NCI-H128 (cell line): ENCODE data around the gene TENT5A.
"Not testable (repeated sequence)": the region's sequence is repeated elsewhere in the genome, so short reads cannot be mapped to it uniquely, and the experiment has no call there.

ENCODE experiments used
- DNase-seq: peaks from one replicate; lab custom pipeline; 2025; ENCODE audit not compliant: unreplicated experiment; lab: John Stamatoyannopoulos, UW

Gene TENT5A

GRCh38 chr6:81751388-81752083 is 945 bp downstream of the TENT5A start:
- no peak for DNase-seq

- no peak for DNase-seq
These were observed 1.6 kb downstream of the TENT5A start for GRCh38 chr6:81750681-81751387.

- no peak for DNase-seq
These were observed 2.3 kb downstream of the TENT5A start for GRCh38 chr6:81750200-81750599.

- no peak for DNase-seq
These were observed 2.8 kb downstream of the TENT5A start for GRCh38 chr6:81749707-81750106.

- no peak for DNase-seq
These were observed 3.5 kb downstream of the TENT5A start for GRCh38 chr6:81748994-81749393.

- no peak for DNase-seq
These were observed 5.2 kb downstream of the TENT5A start for GRCh38 chr6:81747327-81747726.

- no peak for DNase-seq
These were observed 8.3 kb downstream of the TENT5A start for GRCh38 chr6:81744131-81744530.

GRCh38 chr6:81743649-81744048 is 8.8 kb downstream of the TENT5A start:
- no peak for DNase-seq

- no peak for DNase-seq
These were observed 10.8 kb downstream of the TENT5A start for GRCh38 chr6:81741689-81742088.

GRCh38 chr6:81740591-81740990 is 11.9 kb downstream of the TENT5A start:
- DNase-seq, result not testable (repeated sequence)

GRCh38 chr6:81739230-81740195 is 13.0 kb downstream of the TENT5A start:
- no peak for DNase-seq

GRCh38 chr6:81736428-81736827 is 16.1 kb downstream of the TENT5A start:
- DNase-seq, result no peak

GRCh38 chr6:81735756-81736380 is 16.6 kb downstream of the TENT5A start:
- no peak for DNase-seq

- DNase-seq, result no peak
These were observed 17.9 kb downstream of the TENT5A start for GRCh38 chr6:81734500-81735150.

- no peak for DNase-seq
These were observed 18.4 kb downstream of the TENT5A start for GRCh38 chr6:81734081-81734480.

- no peak for DNase-seq
These were observed 20.7 kb downstream of the TENT5A start for GRCh38 chr6:81731814-81732213.

GRCh38 chr6:81727876-81728517 is 24.5 kb downstream of the TENT5A start:
- no peak for DNase-seq

GRCh38 chr6:81725127-81725526 is 27.4 kb downstream of the TENT5A start:
- no peak for DNase-seq

GRCh38 chr6:81722506-81723223 is 29.8 kb downstream of the TENT5A start:
- DNase-seq, result no peak
